Panc1 (cell line): ENCODE data around the gene ANKMY1.

ENCODE experiments used
- CTCF ChIP-seq: fragments of 450-650 bp; IDR thresholded peaks from 2 replicates; pipeline ENCODE4 v1.5.1; 2017; ENCODE audit warnings: mild to moderate bottlenecking
- POLR2AphosphoS5 ChIP-seq: IDR thresholded peaks from 2 replicates; pipeline ENCODE4 v1.6.1; 2012; ENCODE audit warnings: mild to moderate bottlenecking, low read depth, low read length, moderate library complexity

- TF ChIP-seq CTCF (no peak), POLR2AphosphoS5 (no peak)
Measured at GRCh38 chr2:240589850-240590525, 32.2 kb upstream of the ANKMY1 start.
